ENCODE results near the gene ESRRG.

The ESRRG gene

DNA sequence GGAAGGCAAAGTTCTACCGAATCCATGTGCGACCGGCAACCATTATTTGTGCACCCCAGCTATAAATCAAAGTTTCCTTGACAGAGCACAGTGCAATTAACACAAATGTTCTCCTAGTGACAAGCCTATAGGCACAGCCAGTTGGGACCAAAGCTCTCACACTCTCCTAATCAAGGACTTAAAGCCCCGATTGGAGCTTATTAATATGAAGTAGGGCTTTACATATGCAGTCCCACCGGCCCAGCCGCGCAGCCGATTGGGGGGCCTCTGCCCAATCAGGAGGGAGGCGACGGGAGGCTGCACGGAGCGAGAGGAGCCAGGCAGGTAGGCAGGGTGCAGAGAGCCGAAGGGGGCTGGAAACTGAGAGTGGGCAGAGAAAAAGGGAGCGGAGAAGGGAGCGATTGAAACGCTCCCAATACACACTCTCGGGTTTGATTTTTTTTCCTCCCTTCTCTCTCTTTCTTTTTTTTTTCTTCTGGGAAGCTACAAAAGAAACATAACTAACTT, at the start of gene ESRRG:
ESRRG (minus strand) TSS at position 156 of the 507 bp plus-strand sequence; CDS start at position 26, 130 bp downstream.
- no peak for DNase-seq (ENCODE audit: low spot score)

- DNase-seq (ENCODE audit: low spot score), result no peak
Observed at GRCh38 chr1:216771922-216772321, 48.7 kb upstream of the ESRRG start.

DNA sequence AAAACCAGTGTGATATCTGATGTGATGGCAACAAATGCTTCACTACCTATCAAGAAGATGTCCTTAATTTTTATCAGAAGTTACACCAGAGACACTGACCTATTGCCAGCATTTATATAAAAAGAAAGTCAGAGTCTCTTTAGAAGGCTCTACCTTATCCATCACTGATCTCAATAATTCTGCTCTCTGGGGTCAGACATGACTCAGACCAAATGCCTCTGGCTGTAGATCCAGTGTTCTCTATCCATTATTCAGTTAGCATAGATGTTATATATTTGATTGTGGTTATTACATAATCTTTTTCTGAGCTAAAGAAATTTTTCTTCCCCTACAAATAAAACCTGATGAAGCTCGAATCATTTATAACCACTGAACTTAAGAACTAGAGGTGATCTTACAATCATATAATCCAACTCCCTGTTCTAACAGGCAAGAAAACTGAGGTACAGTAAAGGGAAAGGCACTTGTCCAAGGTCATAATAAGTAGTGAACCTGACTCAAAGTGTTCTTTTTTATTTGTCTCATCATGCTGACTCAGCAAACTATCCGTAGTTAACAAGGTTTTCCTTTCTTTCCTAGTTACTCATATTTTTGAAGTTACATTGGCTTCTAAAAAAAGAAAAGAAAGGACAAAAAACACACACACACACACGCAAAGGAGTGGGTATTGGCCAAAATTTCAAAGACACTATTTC, 43.6 kb upstream of the ESRRG start:
- DNase-seq (ENCODE audit: low spot score), result no peak

- no peak for DNase-seq (ENCODE audit: low spot score)
Observed at GRCh38 chr1:216765346-216766300, 42.4 kb upstream of the ESRRG start.

DNA sequence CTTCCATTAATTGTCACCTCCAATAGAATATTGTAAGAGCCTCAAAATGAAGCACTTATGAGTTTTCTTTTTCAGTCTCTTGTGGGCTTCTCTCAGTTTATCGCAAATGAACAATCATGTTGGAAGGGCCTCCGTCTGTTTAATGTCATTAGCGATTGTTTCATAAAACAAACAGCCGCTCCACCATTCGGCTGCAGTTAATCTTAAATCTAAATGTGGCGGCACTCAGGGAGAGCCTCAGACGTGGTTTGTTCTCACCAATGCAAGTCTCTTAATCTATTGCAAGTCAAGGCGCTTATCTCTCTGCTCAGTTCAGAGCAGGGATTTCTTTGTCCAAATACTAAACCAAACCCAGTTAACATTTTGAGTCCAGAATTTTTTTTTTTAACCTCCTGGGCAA, 34.9 kb upstream of the ESRRG start:
- DNase-seq (ENCODE audit: low spot score), result no peak

GRCh38 chr1:216757110-216757509, 33.9 kb upstream of the ESRRG start:
- DNase-seq (ENCODE audit: low spot score), result no peak

GRCh38 chr1:216750961-216751360, 27.7 kb upstream of the ESRRG start:
- no peak for DNase-seq (ENCODE audit: low spot score)

GRCh38 chr1:216750031-216750627, 26.9 kb upstream of the ESRRG start:
- peak; percentile 43 for DNase-seq (ENCODE audit: low spot score)

DNA sequence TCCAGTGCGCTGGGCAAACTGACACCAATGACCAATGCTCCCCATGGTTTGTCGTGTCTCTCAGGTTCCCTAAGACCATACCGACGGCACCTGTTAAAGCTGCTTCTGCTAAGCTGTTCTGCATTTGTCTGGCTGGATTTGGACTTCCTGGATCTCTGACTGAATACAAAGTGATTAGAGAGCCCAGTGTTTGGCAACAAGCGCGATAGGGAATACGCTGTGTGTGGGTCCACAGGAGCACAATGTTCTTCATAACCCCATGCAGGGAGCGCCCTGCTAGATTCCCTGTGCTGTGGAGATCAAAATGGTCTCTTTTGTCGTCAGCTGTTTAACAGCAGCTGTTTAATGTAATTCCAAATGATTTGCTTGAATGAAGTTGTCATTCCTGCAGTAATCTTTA, 26.0 kb upstream of the ESRRG start:
- DNase-seq (ENCODE audit: low spot score), result no peak

GRCh38 chr1:216742625-216743024, 19.4 kb upstream of the ESRRG start:
- DNase-seq (ENCODE audit: low spot score), result no peak

- DNase-seq (ENCODE audit: low spot score), result no peak
Observed at GRCh38 chr1:216740331-216740730, 17.1 kb upstream of the ESRRG start.

DNA sequence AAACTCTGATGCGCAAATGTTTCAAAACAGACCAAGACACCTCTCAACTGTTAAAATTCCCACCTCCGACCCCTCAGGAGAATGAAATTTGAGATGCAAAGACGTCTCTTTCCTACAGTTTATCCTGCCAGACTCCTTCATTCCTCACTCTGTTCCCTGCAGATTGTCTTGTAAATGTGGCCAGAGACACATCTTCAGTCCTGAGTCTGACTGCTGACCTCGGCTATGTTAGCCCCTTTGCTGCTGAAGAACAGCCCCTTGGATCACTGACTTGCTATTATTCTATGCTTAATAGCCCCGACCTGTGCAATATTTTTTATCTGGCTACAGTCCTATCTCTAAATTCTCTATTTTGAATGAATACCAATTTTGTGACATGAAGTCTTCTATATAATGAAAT, 16.6 kb upstream of the ESRRG start:
- no peak for DNase-seq (ENCODE audit: low spot score)

GRCh38 chr1:216732121-216732520, 8.9 kb upstream of the ESRRG start:
- no peak for DNase-seq (ENCODE audit: low spot score)

- no peak for DNase-seq (ENCODE audit: low spot score)
Observed at GRCh38 chr1:216731562-216731961, 8.3 kb upstream of the ESRRG start.

DNA sequence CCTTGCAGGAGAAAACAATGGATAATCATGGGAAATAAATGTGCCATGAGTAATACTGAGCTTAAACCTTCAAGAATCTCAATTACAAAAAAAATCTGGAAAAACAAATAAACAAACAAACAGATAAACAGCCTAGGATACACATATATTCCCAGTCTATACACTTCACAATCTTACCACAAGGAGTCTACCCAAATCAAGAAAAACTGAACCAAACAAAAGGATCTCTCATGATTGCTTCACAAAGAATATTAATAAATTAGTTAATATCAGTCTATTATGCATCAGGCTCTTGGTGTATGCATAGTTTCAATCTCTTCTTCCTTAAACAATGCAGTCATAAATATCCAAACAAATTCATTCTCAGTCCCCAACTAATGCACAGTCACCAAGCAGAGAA, 3.2 kb upstream of the ESRRG start:
- no peak for DNase-seq (ENCODE audit: low spot score)

DNA sequence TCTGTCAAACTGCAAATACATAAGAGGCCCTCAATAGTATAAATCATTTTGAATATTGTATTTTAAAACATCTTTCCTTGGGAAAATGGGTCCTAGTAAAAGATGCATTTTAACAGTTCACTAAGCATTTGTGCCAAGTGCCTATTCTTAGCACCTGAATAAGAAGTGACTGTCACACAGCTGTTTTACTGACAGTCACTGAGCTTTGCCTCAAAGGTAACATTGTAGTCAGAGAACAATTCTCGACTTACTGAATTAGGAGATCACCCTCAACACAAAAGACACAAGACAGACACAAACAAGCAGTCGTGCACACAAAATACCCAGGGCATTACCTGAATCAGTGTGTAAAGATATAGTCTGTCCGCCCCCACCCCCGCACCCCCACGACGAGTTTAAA, 408 bp downstream of the ESRRG start:
- DNase-seq (ENCODE audit: low spot score), result no peak

- no peak for DNase-seq (ENCODE audit: low spot score)
Observed at GRCh38 chr1:216721863-216722262, 1.4 kb downstream of the ESRRG start.

DNA sequence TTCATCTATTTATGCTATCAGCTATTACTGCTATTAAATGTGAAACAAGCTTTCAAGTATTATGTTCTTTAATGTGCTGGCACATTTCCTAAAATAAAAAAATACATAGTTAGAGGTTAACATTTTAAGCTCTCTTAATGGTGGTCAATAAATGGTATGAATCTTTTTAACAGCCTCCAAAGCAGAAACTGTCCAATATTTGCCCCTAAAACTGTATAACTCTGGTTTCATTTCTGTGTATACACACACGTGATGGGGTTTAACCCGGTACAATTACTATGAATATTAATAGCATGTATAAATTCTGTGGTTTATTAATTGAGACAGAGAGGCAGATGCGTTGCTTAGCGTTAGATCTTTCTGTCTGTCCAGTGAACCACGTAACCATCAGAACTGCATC, 2.2 kb downstream of the ESRRG start:
- no peak for DNase-seq (ENCODE audit: low spot score)

GRCh38 chr1:216711712-216712111, 11.5 kb downstream of the ESRRG start:
- no peak for DNase-seq (ENCODE audit: low spot score)

GRCh38 chr1:216710598-216711333, 12.5 kb downstream of the ESRRG start:
- no peak for DNase-seq (ENCODE audit: low spot score)

DNA sequence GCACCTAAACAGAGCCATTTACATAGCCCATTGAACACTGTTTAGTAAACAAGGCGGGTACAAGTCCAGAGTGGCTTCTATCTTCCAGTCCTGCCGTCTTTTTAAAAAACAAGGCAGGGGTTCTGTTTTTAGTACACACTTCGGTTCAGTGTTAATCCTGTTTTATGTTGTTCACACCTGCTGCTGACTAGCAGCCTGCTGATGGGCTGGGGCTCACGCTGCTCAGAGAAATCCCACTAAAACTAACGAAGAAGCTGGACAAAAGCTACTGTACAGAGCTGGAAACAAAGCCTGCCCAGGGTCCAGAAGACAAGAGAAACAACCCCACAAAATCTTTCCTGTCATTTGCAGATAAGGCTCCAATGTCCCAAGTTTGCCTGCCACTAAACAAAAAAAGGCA, 13.2 kb downstream of the ESRRG start:
- no peak for DNase-seq (ENCODE audit: low spot score)

DNA sequence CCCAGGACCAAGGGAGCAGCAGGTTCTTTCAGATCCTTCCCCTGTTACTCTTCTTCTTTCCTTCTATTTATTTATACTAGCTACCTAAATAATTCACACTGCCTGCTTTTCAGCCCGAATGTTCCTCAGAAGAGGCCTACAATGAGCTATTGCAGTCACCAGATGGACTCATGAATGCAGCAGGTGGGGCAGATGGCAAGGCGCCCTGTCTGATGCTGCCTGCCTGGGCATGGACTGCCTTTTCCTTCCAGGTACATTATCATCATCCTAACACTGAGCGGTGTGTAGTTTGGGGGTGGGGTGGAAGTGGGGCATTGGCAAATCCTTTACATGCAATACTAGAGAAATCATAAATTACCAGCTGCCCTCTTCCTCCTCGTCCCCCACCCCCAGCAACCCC, 17.6 kb downstream of the ESRRG start:
- no peak for DNase-seq (ENCODE audit: low spot score)

Data from AG08395 (cell line).